ENCODE measurements around the gene OPN3.

Gene OPN3

GRCh38 chr1:241614572-241614971 is 25.6 kb downstream of the OPN3 start:
- no peak for TF ChIP-seq CTCF (conservative IDR thresholded peaks at IDR 0.05; ENCODE audit: control insufficient read depth, insufficient read depth, low read depth, low read length)
- H3K4me3 ChIP-seq (ENCODE audit: control insufficient read depth, low read depth, low read length): no peak overlapping the region
- DNase-seq (ENCODE audit: low read depth): no peak

GRCh38 chr1:241614144-241614543 is 26.0 kb downstream of the OPN3 start:
- TF ChIP-seq CTCF (conservative IDR thresholded peaks at IDR 0.05; ENCODE audit: control insufficient read depth, insufficient read depth, low read depth, low read length): no peak
- H3K4me3 ChIP-seq (ENCODE audit: control insufficient read depth, low read depth, low read length): no peak overlapping the region
- no peak for DNase-seq (ENCODE audit: low read depth)

DNA sequence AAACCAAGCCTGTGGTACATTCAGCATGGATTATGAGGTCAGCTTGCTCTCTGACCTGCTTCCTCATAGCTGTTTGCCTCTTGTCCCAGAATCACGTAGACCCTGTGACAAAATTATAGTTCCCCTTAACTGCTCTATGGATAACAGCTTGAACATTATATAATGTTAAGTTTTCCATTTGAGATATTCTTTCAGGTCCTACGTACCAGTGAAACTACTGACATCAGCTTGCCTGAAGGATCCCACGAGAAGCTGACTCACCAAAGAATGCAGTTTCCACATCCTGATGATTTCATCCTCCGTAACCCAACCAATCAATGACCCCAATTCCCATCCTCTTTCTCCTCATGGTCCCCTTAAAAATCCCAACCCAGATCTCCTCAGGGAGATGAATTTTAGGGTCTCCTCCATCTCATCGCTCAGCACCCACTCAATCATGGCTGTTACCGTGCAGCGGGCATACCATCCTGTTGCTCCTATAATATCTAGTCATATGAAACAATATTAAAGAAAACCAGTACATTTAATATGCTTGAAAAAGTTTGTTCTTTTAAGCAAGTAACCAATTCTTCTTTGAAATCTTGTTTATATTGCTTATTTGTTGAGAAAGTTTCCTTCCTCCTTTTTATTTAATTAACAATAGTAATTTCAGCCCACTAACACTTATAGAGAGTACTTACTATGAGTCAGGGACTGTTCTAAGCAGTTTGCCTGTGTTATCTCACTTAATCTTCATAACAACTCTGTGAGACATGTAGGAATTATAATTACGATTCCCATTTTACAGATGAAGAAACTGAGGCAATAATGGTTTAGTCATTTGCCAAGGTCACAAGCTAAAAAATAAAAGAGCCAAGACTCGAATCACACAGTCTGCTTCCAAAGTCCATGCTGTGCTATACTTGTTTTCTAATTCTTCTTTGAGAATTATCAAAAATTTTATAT is 27.4 kb downstream of the OPN3 start:
- H3K4me3 ChIP-seq (ENCODE audit: control insufficient read depth, low read depth, low read length): no peak overlapping the region
- DNase-seq (ENCODE audit: low read depth): peak; percentile 96
- TF ChIP-seq CTCF (conservative IDR thresholded peaks at IDR 0.05; ENCODE audit: control insufficient read depth, insufficient read depth, low read depth, low read length): no peak

GRCh38 chr1:241611736-241612135 is 28.4 kb downstream of the OPN3 start:
- no peak for DNase-seq (ENCODE audit: low read depth)
- TF ChIP-seq CTCF (conservative IDR thresholded peaks at IDR 0.05; ENCODE audit: control insufficient read depth, insufficient read depth, low read depth, low read length): no peak
- H3K4me3 ChIP-seq (ENCODE audit: control insufficient read depth, low read depth, low read length): no peak overlapping the region

GRCh38 chr1:241611063-241611462 is 29.1 kb downstream of the OPN3 start:
- peak; percentile 53 for TF ChIP-seq CTCF (conservative IDR thresholded peaks at IDR 0.05; ENCODE audit: control insufficient read depth, insufficient read depth, low read depth, low read length)
- H3K4me3 ChIP-seq (ENCODE audit: control insufficient read depth, low read depth, low read length): no peak overlapping the region
- peak; percentile 79 for DNase-seq (ENCODE audit: low read depth)

DNA sequence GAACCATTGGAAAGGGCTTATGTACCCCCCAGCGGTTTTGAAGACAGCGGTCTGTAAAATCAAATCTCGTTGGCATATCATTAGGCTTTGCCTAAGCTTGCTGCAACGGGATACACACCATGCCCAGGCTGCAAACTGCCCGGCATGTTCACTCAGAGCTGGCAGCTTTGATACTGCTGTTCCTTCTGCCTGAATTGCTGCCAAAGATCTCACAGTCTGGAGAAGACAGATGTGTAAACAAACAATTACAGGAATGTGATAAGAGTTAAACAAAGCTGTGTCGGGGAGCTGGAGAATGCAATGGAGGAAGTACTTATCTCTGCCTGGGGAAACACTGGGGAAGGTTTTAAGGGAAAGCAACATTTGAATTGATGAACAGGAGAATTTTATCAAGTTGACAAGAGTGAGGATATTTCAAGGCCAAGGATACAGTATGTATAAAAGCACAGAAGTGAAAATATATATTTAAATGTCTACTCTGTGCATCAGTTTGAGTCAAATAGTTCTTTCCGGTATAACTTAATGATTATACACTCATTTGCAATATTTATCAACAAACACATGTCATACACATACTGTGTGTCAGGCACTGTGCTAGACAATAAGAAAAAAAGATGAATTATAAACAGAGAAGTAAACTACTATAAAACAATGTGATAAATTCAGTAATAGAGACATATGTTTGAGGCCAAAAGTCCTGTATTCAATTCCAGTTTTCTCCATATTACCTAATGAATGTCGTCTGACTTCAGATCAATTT is 29.9 kb downstream of the OPN3 start:
- no peak for DNase-seq (ENCODE audit: low read depth)
- no peak overlapping the region for H3K4me3 ChIP-seq (ENCODE audit: control insufficient read depth, low read depth, low read length)
- TF ChIP-seq CTCF (conservative IDR thresholded peaks at IDR 0.05; ENCODE audit: control insufficient read depth, insufficient read depth, low read depth, low read length): no peak

Data from fibroblast of mammary gland (primary cell).